IgD-negative memory B cell (primary cell): ENCODE data around the gene STX16. TPM values are rescaled to one million over a fixed set of nuclear protein-coding genes. Genes with fewer than 3 reads are reported as not detected.

Experiments used
- H3K27ac Mint-ChIP-seq, 3 donors: one replicate each; pipeline ENCODE4 v1.8.0; 2020 to 2022; ENCODE audit warnings: mild to moderate bottlenecking in 3 of 3, mixed read lengths in 3 of 3, moderate library complexity in 1 of 3
- H3K27me3 Mint-ChIP-seq: one replicate; pipeline ENCODE4 v1.8.0; 2021; ENCODE audit warnings: mixed read lengths
- H3K36me3 Mint-ChIP-seq: one replicate; pipeline ENCODE4 v1.8.0; 2020; ENCODE audit warnings: mild to moderate bottlenecking, mixed read lengths
- H3K4me1 Mint-ChIP-seq, 3 donors: one replicate each; pipeline ENCODE4 v1.8.0; 2020 to 2022; ENCODE audit warnings: mixed read lengths in 3 of 3, mild to moderate bottlenecking in 1 of 3
- H3K4me3 Mint-ChIP-seq, 4 donors: one replicate each; pipeline ENCODE4 v1.8.0; 2020 to 2022; ENCODE audit warnings: mild to moderate bottlenecking in 4 of 4, mixed read lengths in 4 of 4, moderate library complexity in 3 of 4
- H3K9me3 Mint-ChIP-seq, 3 donors: one replicate each; pipeline ENCODE4 v1.8.0; 2020 to 2021; ENCODE audit warnings: mixed read lengths in 3 of 3, mild to moderate bottlenecking in 1 of 3
- polyA plus RNA-seq: library from polyadenylated mRNA; unstranded; fragments of 300-500 nt; fragmentation: Illumina TruSeq; gene quantifications from one replicate; pipeline ENCODE4 v1.2.3, GENCODE V29; 2021

STX16 gene
- polyA plus RNA-seq, 1 donor from 2014 or later, result 18.7 TPM

DNA sequence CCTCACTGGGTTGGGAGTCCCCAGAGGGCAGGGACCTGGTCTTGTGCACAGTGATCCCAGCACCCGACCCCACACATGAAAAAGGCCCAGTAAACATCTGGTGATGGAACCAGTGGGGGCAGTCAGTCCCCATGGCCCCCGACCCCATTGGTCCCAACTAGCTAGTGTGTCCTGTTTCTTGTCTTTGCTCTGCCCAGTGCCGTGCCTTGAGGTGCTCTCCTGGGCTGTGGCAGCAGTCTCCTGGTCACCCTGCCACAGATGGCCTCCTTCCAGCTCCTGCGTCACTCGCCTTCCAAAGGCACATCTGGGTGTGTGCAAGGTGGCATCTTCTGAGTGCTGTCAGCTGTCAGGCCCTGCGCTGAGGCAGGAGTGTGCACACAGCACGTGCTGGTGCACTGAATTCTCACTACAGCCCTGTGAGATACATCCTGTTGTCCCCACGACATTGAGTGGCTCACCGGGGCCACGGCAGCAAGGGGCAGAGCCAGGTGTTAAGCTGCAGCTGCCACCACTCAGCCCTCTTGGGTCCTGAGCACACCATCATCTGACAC is 45.4 kb downstream of the STX16 start:
- Mint-ChIP-seq H3K4me3 (no peak overlapping the region), H3K27ac (peak overlapping the region in 1 of 3 donors; percentile 74), H3K36me3 (peaks cover 5% of the 10 kb centered on the region), H3K4me1 (peaks cover 0 to 4% (median 2%) of the 10 kb centered on the region in 3 donors), H3K27me3 (peaks cover 2% of the 10 kb centered on the region), H3K9me3 (no peaks in the 10 kb centered on the region)

DNA sequence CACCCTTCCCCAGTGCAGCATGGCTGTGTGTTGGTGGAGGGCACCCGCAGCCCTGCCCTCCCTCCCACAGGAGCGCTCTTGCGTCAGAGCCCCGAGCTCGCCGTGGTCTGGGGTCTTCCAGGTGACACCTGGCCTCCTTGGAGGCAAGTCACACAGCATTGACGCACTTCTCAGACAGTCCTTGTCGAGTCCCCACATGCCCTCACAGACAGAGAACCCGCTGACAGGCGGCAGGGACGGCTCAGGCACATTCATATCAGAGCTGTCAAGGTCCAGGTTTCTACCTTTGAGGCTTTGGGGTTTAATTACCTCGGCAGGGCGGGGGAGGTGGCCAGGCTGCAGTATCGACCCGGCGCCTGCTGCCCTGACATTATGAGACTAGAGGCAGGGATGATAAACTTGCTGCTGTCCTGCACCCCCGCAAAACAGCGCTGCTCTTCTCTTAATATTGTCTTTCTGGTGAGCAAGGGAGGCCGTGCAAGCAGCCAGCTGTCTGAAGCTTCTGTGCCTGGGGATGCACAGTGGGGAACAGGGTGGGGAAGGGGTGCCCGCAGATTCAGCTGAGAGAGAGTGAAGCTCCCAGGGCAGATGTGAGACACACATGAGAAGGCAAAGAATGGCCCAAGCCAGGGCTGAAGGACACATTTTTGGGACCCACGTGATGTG is 46.3 kb downstream of the STX16 start:
- no peak overlapping the region for H3K4me3 Mint-ChIP-seq
- H3K9me3 Mint-ChIP-seq, result no peaks in the 10 kb centered on the region
- H3K36me3 Mint-ChIP-seq, result peaks cover 6% of the 10 kb centered on the region
- peak overlapping the region in 1 of 3 donors; percentile 74 for H3K27ac Mint-ChIP-seq
- H3K4me1 Mint-ChIP-seq, result peaks cover 0 to 4% (median 2%) of the 10 kb centered on the region in 3 donors
- H3K27me3 Mint-ChIP-seq, result peaks cover 2% of the 10 kb centered on the region

DNA sequence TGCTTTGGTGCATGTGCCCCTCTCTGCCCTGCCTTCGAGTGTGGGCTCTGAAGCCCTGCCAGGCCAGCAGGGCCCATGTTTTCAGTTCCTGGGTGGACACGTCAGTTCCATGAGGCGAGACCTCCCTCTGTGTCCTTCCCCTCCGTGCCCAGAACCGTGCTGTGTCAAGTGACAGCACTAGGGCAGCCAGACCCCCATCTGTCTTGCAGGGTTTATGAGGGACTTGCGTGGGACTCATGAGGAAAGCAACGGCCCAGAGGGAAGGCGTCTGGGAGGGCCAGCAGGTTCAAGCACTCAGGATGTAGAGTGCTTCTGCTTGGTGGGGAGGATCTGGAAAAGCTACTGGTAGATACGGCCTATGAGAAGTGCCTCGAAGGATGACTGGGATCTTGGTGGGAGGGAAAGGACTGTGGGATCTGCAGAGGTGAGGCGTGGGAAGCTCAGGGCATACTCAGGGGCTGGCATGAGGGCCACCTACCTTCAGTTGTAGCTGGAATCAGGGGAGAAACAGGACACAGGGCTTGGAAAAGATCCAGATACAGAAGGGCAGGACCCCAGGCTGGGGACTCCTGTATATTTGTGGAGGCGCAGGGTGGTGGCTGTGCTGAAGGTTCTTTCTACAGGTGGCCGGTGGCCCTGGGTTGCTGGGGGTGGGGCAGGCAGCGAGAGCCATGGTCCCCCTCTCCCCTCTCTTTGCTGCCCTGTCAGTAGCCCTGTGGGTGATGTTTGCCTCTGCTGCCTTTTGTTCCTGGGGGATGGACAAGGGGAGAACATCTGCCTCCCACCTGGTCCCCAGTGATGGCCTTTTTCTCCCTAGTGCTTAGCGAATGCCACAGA is 47.0 kb downstream of the STX16 start:
- Mint-ChIP-seq H3K27ac (no peak overlapping the region), H3K9me3 (no peaks in the 10 kb centered on the region), H3K36me3 (peaks cover 8% of the 10 kb centered on the region), H3K4me3 (no peak overlapping the region), H3K4me1 (peaks cover 0 to 4% (median 2%) of the 10 kb centered on the region in 3 donors), H3K27me3 (peaks cover 2% of the 10 kb centered on the region)

DNA sequence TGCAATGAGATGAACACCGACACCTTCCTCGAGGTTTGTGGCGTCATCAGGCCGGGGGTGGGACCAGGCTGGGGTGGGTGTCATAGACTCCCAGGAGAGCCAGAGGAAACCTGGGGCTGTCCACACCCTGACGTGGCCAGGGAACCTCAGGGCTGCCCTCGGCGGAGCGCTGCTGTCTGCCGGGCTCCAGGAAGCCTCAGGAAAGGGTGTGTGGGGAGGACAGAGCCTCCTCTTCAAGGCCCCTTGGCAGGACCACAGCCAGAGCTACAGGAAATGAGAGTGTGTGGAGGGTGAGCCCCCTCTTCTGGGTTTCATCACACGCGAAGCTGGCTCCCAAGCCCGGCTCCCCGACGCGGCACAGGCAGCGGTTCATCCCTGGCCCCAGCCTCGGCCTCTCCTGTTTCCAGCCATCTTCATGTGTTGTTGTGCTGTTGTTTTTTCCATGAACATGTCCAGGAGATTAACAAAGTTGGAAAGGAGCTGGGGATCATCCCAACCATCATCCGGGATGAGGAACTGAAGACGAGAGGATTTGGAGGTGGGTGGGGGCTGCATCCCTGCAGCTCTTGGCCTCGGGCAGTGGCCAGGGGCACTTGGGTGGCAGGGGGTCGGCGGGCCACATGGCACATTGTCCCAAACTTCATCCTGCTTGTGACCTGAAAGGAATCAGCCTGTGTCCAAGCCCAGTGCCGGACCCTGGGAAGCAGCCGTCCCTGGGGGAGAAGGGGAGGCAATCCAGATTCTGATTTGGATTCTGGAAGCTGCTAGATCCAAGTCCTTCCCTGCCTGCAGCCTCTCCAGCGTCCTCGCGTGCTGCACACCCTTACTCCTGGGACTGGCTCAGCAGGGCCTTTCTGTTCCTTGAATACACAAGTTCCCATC is 47.9 kb downstream of the STX16 start:
- peaks cover 9% of the 10 kb centered on the region for H3K36me3 Mint-ChIP-seq
- no peak overlapping the region for H3K4me3 Mint-ChIP-seq
- H3K4me1 Mint-ChIP-seq, result peaks cover 0 to 2% (median 0%) of the 10 kb centered on the region in 3 donors
- H3K27ac Mint-ChIP-seq, result no peak overlapping the region
- no peaks in the 10 kb centered on the region for H3K27me3 Mint-ChIP-seq
- no peaks in the 10 kb centered on the region for H3K9me3 Mint-ChIP-seq

DNA sequence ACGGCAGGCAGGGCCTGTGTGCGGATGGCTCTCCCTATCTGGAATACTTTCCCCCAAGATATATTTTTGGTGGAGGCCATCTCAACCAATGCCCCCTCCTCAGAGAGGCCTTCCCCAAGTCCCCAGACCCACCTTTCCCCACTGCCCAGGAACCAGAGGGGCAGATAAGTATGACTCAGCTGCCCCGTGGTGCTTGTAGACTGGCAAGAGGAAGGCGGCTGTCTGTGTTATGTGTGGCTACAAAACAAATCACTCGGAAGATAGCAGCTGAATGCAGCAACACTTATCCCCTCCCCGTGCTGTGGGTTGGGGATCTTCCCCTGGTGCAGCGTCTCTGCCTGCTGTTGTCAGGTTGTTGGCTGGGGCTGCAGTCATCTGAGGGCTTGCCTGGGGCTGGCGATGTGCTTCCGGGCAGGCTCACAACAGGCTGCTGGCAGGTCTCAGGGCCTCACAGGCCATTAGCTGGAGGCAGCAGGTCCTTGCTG is 48.6 kb downstream of the STX16 start:
- H3K4me3 Mint-ChIP-seq, result no peak overlapping the region
- H3K9me3 Mint-ChIP-seq, result no peaks in the 10 kb centered on the region
- H3K27ac Mint-ChIP-seq, result no peak overlapping the region

DNA sequence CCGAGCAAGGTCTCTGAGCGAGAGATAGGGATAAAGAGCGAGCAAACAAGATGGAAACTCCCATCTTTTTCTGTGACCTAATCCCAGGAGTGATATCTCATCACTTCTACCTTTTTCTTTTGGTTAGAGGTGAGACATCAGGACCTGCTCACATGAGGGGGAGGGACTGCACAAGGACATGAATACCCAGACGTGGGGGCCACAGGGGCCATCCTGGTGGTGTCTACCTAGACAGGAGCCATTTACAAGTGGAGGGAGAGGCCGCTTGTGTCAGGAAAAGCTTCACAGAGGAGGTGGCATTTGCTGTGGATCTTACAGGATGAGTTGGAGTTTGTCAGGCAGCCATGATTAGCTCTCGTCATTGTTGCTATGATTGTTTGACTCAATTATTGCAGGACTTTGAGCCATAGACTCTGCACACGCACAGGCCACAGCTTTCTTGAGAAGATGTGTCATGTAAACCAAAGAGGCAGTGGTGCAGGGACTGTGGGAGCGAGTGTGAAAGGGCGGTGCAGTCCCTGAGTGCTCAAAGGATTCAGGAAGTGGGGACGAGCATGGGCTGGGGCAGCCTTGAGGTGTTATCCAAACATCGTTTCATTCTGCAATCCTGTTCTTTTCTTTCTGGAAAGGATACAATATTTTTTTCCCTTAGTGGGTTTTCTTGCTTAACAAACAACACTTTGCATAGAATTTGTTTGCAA is 49.2 kb downstream of the STX16 start:
- H3K9me3 Mint-ChIP-seq, result no peaks in the 10 kb centered on the region
- H3K27me3 Mint-ChIP-seq, result no peaks in the 10 kb centered on the region
- H3K4me3 Mint-ChIP-seq, result peak overlapping the region in 1 of 4 donors; percentile 39
- H3K27ac Mint-ChIP-seq, result no peak overlapping the region
- H3K4me1 Mint-ChIP-seq, result peaks cover 0 to 2% (median 0%) of the 10 kb centered on the region in 3 donors
- H3K36me3 Mint-ChIP-seq, result peaks cover 11% of the 10 kb centered on the region

More for the DNA sequence above, 48.6 kb downstream of the STX16 start:
- H3K27me3 Mint-ChIP-seq, result no peaks in the 10 kb centered on the region
- peaks cover 11% of the 10 kb centered on the region for H3K36me3 Mint-ChIP-seq
- peaks cover 0 to 2% (median 0%) of the 10 kb centered on the region in 3 donors for H3K4me1 Mint-ChIP-seq

DNA sequence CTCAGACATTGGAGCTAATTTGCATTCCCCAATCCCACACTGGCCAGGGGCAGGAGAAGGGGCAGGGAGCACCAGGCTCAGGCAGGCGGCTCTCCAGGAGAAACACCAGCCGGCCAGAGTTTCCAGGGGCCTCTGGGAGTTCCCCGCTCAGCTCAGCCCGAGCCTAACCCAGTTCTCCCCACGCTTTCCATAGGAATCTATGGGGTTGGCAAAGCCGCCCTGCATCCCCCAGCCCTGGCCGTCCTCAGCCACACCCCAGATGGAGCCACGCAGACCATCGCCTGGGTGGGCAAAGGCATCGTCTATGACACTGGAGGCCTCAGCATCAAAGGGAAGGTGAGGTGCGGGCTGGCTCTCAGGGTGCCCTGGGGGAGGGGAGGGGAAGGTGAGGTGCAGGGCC is 49.7 kb downstream of the STX16 start:
- Mint-ChIP-seq H3K4me3 (no peak overlapping the region), H3K36me3 (peaks cover 11% of the 10 kb centered on the region), H3K27ac (no peak overlapping the region), H3K9me3 (no peaks in the 10 kb centered on the region), H3K4me1 (peaks cover 0 to 2% (median 0%) of the 10 kb centered on the region in 3 donors), H3K27me3 (no peaks in the 10 kb centered on the region)

DNA sequence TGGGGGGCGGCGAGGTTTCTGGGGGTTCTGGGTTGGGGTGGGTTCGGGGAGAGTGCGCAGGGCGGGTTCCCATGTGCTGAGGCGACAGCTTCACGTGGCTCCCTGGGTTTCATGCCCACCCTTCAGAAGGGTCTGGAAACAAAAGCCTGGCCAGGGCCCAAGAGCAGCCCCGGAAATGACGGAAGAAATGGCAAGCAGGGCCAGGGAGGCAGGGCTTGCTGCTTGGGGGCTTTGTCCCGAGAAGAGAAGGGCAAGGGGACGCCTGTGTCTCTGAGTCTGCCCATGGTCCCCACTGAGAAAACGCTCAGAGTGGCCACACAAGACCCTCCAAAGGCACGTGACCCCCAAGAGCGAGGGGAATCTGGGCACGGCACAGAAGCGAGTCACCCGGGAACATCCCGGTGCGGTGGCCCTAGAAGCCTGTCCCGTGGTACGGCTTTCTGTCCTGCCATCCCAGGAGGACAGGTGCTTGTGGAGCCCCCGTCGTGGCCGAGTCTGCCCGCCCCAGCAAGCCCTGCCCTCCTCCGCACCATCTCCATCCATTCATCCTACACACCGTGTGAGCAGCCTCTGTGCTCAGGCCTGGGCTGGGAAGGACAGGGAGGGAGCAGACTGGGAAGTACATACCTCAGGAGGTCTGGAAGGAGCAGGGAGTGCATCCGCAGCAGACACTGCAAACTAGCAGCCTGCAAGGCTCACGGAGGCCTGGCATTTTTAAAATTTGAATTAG is 50.5 kb downstream of the STX16 start:
- no peaks in the 10 kb centered on the region for H3K27me3 Mint-ChIP-seq
- no peak overlapping the region for H3K27ac Mint-ChIP-seq
- H3K36me3 Mint-ChIP-seq, result peaks cover 11% of the 10 kb centered on the region
- no peaks in the 10 kb centered on the region for H3K9me3 Mint-ChIP-seq
- no peak overlapping the region for H3K4me3 Mint-ChIP-seq
- peaks cover 0 to 2% (median 0%) of the 10 kb centered on the region in 3 donors for H3K4me1 Mint-ChIP-seq

DNA sequence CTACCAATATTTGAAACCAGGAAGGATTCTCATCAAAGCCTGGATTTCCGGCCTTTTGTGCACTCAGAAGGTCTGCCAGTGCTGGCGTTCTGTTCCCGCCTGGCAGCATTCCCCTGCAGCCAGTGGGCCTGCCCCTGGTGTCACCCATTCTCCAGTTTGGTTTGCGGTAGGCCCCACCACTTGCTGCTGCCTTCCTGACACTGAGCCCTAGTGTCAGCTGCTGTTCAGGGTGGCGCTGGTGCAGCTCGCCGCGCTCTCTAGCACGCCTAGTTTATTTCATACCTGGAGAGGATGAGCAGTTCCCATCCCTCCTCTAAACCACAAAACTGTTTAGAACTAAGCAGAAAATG is 51.1 kb downstream of the STX16 start:
- Mint-ChIP-seq H3K27ac (no peak overlapping the region), H3K36me3 (peaks cover 11% of the 10 kb centered on the region), H3K4me1 (peaks cover 0 to 2% (median 0%) of the 10 kb centered on the region in 3 donors), H3K9me3 (no peaks in the 10 kb centered on the region), H3K4me3 (no peak overlapping the region), H3K27me3 (no peaks in the 10 kb centered on the region)

DNA sequence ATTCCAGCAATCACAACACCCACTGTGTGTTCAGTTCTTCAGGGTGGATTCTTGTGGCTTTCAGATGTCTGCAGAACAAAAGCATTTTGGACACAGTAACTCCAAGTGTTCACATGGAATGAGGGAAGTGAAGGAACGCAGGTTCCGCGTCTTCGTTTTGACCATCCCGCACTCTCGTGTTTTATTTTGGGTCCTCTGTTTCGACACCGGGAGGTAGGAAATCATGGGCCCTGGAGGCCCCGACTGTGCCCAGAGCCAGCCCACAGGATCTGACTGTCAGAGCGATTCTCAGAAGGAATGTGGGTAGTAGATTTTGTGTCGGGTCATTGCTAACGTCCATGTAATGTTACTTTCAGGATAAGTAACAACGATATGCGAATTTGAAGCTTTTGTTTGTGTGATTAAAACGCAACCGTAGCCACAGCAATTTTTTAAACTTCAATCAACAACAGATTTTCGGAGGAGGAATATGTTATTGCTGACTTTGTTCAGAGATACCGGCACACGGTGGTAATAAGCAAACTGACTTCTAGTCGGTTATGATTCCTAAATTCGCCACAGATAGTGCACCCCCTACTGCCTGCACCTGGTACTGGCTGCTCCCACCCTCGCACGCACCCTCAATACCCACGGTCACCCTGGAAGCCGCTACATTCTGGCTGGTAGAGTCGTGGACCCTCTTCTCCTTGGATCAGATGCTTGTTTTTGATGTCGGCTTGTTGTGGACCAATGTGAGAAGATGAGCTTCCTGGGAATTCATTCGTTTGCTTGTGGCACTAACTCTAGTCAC is 52.0 kb downstream of the STX16 start:
- peaks cover 10% of the 10 kb centered on the region for H3K36me3 Mint-ChIP-seq
- H3K4me1 Mint-ChIP-seq, result peaks cover 0 to 2% (median 0%) of the 10 kb centered on the region in 3 donors
- no peaks in the 10 kb centered on the region for H3K27me3 Mint-ChIP-seq
- no peak overlapping the region for H3K4me3 Mint-ChIP-seq
- H3K27ac Mint-ChIP-seq, result no peak overlapping the region
- H3K9me3 Mint-ChIP-seq, result no peaks in the 10 kb centered on the region

DNA sequence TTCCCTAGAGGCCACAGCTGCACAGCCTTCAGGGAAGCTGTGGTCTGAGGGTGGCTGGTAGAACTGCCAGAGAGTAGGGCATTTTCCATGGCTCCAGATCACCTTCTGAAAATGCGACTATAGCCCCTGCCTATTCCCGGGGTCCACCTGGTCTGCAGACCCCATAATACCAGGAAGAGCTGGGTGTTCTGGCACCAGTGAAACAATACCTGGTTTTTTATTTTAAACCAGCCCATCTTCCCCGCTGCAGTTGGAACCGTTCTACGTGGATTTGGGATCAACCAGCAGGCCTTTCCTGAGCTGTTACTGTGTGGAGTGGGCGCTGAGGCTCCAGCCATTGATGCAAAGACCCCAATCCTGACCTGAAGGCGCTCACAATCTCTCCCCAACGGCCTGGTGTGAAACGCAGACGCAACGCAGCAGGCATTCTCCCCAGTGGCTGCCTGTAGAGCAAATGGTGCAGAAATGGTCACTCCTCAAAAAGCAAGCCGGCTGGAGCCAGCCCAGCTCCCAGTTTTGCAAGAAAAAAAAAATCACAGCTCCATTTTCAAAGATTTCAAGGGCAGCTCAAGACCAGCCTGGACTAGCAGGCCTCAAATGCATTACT is 52.8 kb downstream of the STX16 start:
- Mint-ChIP-seq H3K27me3 (no peaks in the 10 kb centered on the region), H3K27ac (no peak overlapping the region), H3K4me3 (no peak overlapping the region), H3K36me3 (peaks cover 7% of the 10 kb centered on the region), H3K4me1 (peaks cover 0 to 2% (median 0%) of the 10 kb centered on the region in 3 donors), H3K9me3 (no peaks in the 10 kb centered on the region)

DNA sequence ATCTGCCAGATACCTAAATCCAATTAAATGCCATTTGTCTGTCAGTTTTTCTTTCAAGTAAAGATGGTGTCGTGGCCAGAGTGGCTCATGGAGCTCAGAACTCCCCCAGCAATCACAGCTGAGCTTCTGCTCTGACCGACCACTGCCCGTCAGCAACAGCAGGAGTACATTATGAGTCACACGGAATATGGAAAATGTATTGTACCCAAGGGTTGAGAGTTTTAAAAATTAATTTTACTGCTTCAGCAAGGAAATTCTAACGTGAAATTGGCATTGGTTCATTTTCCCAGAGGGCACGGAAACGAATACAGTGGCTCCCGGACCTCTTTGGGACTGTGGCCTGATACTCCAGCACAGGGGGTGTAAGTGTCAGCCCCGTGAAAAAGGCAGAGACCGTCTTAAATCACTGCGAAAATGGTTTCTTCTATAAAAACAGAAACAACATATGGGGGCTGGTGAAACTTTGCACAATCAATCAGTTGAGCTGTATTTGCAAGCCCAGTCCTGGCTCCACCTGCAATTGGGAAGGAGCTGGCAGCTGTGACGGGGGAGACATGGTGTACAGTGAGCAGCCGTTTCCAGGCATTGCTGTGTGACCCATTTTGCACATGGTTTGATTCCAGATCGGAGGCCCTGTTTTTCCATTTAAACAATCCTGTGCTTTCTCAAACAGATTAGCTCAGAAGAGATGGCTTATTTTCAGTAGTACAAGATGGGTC is 54.3 kb downstream of the STX16 start:
- H3K4me3 Mint-ChIP-seq, result no peak overlapping the region
- H3K27ac Mint-ChIP-seq, result no peak overlapping the region
- peaks cover 0 to under 1% (median 0%) of the 10 kb centered on the region in 3 donors for H3K4me1 Mint-ChIP-seq
- H3K36me3 Mint-ChIP-seq, result peaks cover 7% of the 10 kb centered on the region
- H3K27me3 Mint-ChIP-seq, result no peaks in the 10 kb centered on the region
- H3K9me3 Mint-ChIP-seq, result no peaks in the 10 kb centered on the region
